Measurements from ENCODE around the gene WDR33. TPM values are rescaled to one million over a fixed set of nuclear protein-coding genes. Genes with fewer than 3 reads are reported as not detected.

Gene WDR33
- total RNA-seq, 1 donor from 2014 or later = 37.1 TPM

- H3K27ac ChIP-seq = peak overlapping the region; percentile 81
- intact Hi-C loops (cut with DNase I) = no loop called here
- peak overlapping the region; percentile 58 to 81 for H3K4me3 ChIP-seq
- no peaks in the 10 kb centered on the region for H3K36me3 ChIP-seq
- no peak for DNase-seq (ENCODE audit: extremely low spot score in 2 of 2)
- H3K9me3 ChIP-seq = no peaks in the 10 kb centered on the region
- no peaks in the 10 kb centered on the region for H3K27me3 ChIP-seq
- peaks cover 25% of the 10 kb centered on the region for H3K4me1 ChIP-seq
- TF ChIP-seq CTCF (IDR thresholded peaks at IDR 0.05) (no peak), POLR2A (IDR thresholded peaks at IDR 0.05) (no peak), POLR2AphosphoS5 (IDR thresholded peaks at IDR 0.05; ENCODE audit: insufficient read depth in 1 of 2, low read depth in 1 of 2) (no peak)
These were observed 136.4 kb downstream of the WDR33 start for GRCh38 chr2:127674241-127675209.

GRCh38 chr2:127673291-127674069 lies 137.5 kb downstream of the WDR33 start:
- DNase-seq (ENCODE audit: extremely low spot score in 2 of 2) = no peak
- H3K4me1 ChIP-seq = peaks cover 25% of the 10 kb centered on the region
- H3K27ac ChIP-seq = peak overlapping the region; percentile 81
- intact Hi-C loops (cut with DNase I) = no loop called here
- H3K9me3 ChIP-seq = no peaks in the 10 kb centered on the region
- no peaks in the 10 kb centered on the region for H3K36me3 ChIP-seq
- TF ChIP-seq POLR2A (IDR thresholded peaks at IDR 0.05) (no peak), POLR2AphosphoS5 (IDR thresholded peaks at IDR 0.05; ENCODE audit: insufficient read depth in 1 of 2, low read depth in 1 of 2) (no peak), CTCF (IDR thresholded peaks at IDR 0.05) (no peak)
- no peaks in the 10 kb centered on the region for H3K27me3 ChIP-seq
- H3K4me3 ChIP-seq = peak overlapping the region; percentile 58 to 81

- no peak for TF ChIP-seq POLR2AphosphoS5 (IDR thresholded peaks at IDR 0.05; ENCODE audit: insufficient read depth in 1 of 2, low read depth in 1 of 2)
- TF ChIP-seq POLR2A (IDR thresholded peaks at IDR 0.05) = no peak
- TF ChIP-seq CTCF (IDR thresholded peaks at IDR 0.05) = no peak
- no peaks in the 10 kb centered on the region for H3K27me3 ChIP-seq
- peak overlapping the region; percentile 58 to 81 for H3K4me3 ChIP-seq
- no peaks in the 10 kb centered on the region for H3K9me3 ChIP-seq
- peak in 1 of 2 donors; percentile 84 for DNase-seq (ENCODE audit: extremely low spot score in 2 of 2)
- intact Hi-C loops (cut with DNase I) = no loop called here
- no peaks in the 10 kb centered on the region for H3K36me3 ChIP-seq
- H3K4me1 ChIP-seq = peaks cover 25% of the 10 kb centered on the region
- peak overlapping the region; percentile 81 for H3K27ac ChIP-seq
These were observed 138.4 kb downstream of the WDR33 start for GRCh38 chr2:127672341-127673224.

GRCh38 chr2:127671557-127672302 lies 139.2 kb downstream of the WDR33 start:
- peaks cover 25% of the 10 kb centered on the region for H3K4me1 ChIP-seq
- peak overlapping the region; percentile 58 to 81 for H3K4me3 ChIP-seq
- no peaks in the 10 kb centered on the region for H3K27me3 ChIP-seq

More at GRCh38 chr2:127671557-127672302, 139.2 kb downstream of the WDR33 start:
- peak in 1 of 2 donors; percentile 75 for DNase-seq (ENCODE audit: extremely low spot score in 2 of 2)
- intact Hi-C loops (cut with DNase I) = no loop called here
- Histone ChIP-seq H3K9me3 (no peaks in the 10 kb centered on the region), H3K27ac (peak overlapping the region; percentile 81), H3K36me3 (no peaks in the 10 kb centered on the region)
- no peak for TF ChIP-seq POLR2A (IDR thresholded peaks at IDR 0.05)
- no peak for TF ChIP-seq CTCF (IDR thresholded peaks at IDR 0.05)
- TF ChIP-seq POLR2AphosphoS5 (IDR thresholded peaks at IDR 0.05; ENCODE audit: insufficient read depth in 1 of 2, low read depth in 1 of 2) = no peak
